ENCODE data around the gene FAM117A. TPM values are rescaled to one million over a fixed set of nuclear protein-coding genes. Genes with fewer than 3 reads are reported as not detected.

FAM117A gene
- total and polyA plus RNA-seq, 2 donors (not counting 3 experiments of a cell fraction or from before 2014, with no cell fraction given): 12.2 to 24.1 TPM

DNA sequence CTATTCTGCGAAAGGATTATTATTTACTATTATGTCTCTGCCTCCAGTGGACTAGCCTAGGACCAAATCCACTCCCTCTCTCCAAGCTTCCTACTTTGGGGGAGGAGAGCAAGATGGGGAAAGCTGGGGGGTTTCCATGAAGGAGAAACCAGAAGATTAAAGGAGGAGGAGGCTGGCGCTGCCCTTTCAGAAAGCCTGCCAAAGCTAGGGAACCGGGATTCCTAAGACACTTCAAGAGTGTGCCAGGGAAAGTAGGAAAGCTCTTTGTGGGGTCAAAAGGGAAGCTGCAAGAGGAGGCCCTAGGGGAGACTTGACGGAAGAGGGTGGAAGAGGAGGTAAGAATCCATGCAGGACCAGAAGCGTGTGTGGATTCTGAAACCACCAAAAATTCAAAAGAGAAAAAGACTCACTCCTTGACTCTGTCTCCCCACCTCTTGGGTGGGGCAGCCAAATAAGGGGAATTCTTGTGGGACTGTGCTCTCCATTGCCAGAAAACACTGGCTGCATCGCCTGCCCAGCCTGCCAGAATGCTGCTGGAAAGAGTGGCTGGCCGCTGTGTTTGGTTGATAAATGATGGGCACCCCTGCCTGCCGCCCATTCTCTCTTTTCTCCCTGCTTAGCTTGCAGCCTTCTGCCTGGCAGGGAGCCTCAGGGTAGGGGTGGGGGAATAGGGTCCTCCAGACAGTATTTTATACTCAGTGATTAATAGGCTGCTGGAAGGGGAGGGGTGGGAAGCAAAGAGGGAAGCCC is 12.8 kb upstream of the FAM117A start:
- Histone ChIP-seq H3K79me2 (ENCODE audit: control insufficient read depth, insufficient read depth, low read length) (no peaks in the 10 kb centered on the region), H2AFZ (ENCODE audit: low read depth, low read length) (no peak overlapping the region), H3K27ac (ENCODE audit: insufficient read depth, low read depth, low read length) (peak overlapping the region; percentile 67), H3K27me3 (ENCODE audit: control insufficient read depth in 2 of 2, insufficient read depth in 2 of 2, low read length in 2 of 2) (no peaks in the 10 kb centered on the region), H3K4me3 (replicated peaks in 1 of 3; ENCODE audit: insufficient read depth in 1 of 3, low read depth in 1 of 3, low read length in 3 of 3) (no peak overlapping the region), H3K9me1 (replicated peaks; ENCODE audit: control insufficient read depth, extremely low read depth, insufficient read depth, low read length) (no peaks in the 10 kb centered on the region), H3K4me1 (ENCODE audit: control insufficient read depth, extremely low read depth, insufficient read depth, low read length) (peaks cover 26% of the 10 kb centered on the region), H3K9ac (replicated peaks; ENCODE audit: extremely low read depth, insufficient read depth, low read length) (no peak overlapping the region), H3K9me3 (replicated peaks; ENCODE audit: control insufficient read depth, insufficient read depth, low read length) (no peaks in the 10 kb centered on the region), H4K20me1 (replicated peaks; ENCODE audit: control insufficient read depth, extremely low read depth, insufficient read depth, low read length) (no peaks in the 10 kb centered on the region), H3K4me2 (ENCODE audit: insufficient read depth, low read length) (no peak overlapping the region), H3K36me3 (ENCODE audit: control insufficient read depth in 2 of 2, extremely low read depth in 1 of 2, insufficient read depth in 2 of 2, low read length in 2 of 2) (no peaks in the 10 kb centered on the region)
- BruUV-seq (replicated peaks): no TSS peak
- ChIA-PET CTCF (interaction anchor here (1.1 to 4.1 kb wide), 7 partner anchors 10 to 222 kb away, joined by 3 to 22 read pairs (median 3); partner anchors contain the start of genes FAM117A and SLC35B1), POLR2A (interaction anchor here (1.1 to 4.1 kb wide), 3 partner anchors 11 to 68 kb away, joined by 3 to 39 read pairs (median 8); partner anchors contain the start of genes FAM117A, KAT7 and SLC35B1)
- intact Hi-C loops (cut with micrococcal nuclease): loop anchor here (1.0 kb wide), 1 partner anchor 60 kb away; no protein-coding TSS in a partner anchor
- DNase-seq (ENCODE audit: low read depth, low spot score) (no peak), FAIRE-seq (no peak)
- TF ChIP-seq POLR2AphosphoS5 (IDR thresholded peaks at IDR 0.05; ENCODE audit: insufficient read depth, low read depth, low read length): no peak
- TF ChIP-seq POLR2A (IDR thresholded peaks at IDR 0.05; ENCODE audit: low read depth, low read length): no peak
- TF ChIP-seq EZH2 (IDR thresholded peaks at IDR 0.05; ENCODE audit: borderline replicate concordance, low read depth, low read length, severe bottlenecking): no peak
- TF ChIP-seq CTCF (IDR thresholded peaks at IDR 0.05; ENCODE audit: extremely low read depth in 1 of 2, insufficient read depth in 1 of 2, low read depth in 1 of 2, low read length in 2 of 2): no peak
- TF ChIP-seq, protein P1, sequence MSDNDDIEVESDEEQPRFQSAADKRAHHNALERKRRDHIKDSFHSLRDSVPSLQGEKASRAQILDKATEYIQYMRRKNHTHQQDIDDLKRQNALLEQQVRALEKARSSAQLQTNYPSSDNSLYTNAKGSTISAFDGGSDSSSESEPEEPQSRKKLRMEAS (IDR thresholded peaks at IDR 0.05; ENCODE audit: insufficient read depth, insufficient read length): no peak
- TF ChIP-seq MYC (IDR thresholded peaks at IDR 0.05; ENCODE audit: low read depth, low read length): no peak
- TF ChIP-seq FOS (IDR thresholded peaks at IDR 0.05; ENCODE audit: borderline replicate concordance, insufficient read depth, low read length): no peak
- no peak for TF ChIP-seq JUN (IDR thresholded peaks at IDR 0.05; ENCODE audit: borderline replicate concordance, insufficient read depth, insufficient read length, low read depth)
- no peak for TF ChIP-seq GATA2 (IDR thresholded peaks at IDR 0.05; ENCODE audit: insufficient read depth, insufficient read length, low read depth, low read length)
- dilution Hi-C loops (cut with MboI; ENCODE audit: extremely low pct_ligation_motif_present, low sequenced_read_pairs): no loop called here

Data from endothelial cell of umbilical vein (primary cell).